Measurements from ENCODE around the gene BNIP5.

DNA sequence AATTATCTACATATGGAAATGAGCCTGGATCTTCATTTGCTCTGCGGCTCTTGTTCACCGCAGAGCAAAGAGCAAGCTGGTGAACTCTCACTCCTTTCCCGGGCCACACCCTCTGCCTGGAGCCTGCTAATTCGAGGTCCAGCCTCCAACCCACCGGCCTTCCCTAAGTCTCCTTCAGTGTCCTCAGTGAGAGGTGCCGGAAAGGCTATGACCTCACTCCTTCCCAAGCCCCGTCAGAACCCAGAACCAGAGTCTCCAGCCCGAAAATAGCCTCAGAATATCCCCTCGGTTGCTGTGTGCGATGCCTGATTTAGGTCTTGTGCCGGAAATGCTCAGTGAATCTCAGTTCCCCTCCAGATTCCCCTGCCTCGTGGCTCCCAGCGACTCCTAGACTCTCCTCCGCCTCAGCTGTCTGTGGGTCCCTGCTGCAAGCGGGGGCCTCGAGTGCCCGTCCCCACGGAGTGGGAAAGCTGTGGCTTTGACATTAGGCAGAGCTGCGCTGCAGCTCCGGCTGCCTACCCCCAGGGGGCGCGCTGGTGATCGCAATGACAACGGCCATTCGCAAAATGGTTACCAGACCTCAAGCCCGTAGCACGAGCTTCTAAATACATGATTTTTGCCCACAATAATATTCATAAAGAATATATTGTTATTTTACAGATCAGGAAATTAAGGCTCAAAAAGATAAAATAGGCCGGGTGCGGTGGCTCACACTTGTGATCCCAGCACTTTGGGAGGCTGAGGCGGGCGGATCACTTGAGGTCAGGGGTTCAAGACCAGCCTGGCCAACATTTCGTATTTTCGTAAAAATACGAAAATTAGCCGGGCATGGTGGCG lies 4.1 kb upstream of the BNIP5 start:
- TF ChIP-seq YY1 (IDR thresholded peaks at IDR 0.05; ENCODE audit: insufficient read depth, insufficient read length), result no peak
- no peak for TF ChIP-seq ZNF274 (IDR thresholded peaks at IDR 0.05; ENCODE audit: low read depth, low read length)
- no peak for TF ChIP-seq SUZ12 (IDR thresholded peaks at IDR 0.05; ENCODE audit: extremely low read depth, insufficient read depth, insufficient read length)
